WI38 (cell line): ENCODE data around the gene CEMIP2.

Experiments
- H3K4me3 ChIP-seq: 2 replicates; pipeline ENCODE4 v1.5.1; 2011; ENCODE audit warnings: low read depth, mild to moderate bottlenecking, control low read depth, low read length
- TF ChIP-seq, protein P1 (sequence below): IDR thresholded peaks from 2 replicates; pipeline ENCODE4 v1.5.1; 2012; ENCODE audit warnings: low read depth, mild to moderate bottlenecking, control low read depth, low read length

The CEMIP2 gene

DNA sequence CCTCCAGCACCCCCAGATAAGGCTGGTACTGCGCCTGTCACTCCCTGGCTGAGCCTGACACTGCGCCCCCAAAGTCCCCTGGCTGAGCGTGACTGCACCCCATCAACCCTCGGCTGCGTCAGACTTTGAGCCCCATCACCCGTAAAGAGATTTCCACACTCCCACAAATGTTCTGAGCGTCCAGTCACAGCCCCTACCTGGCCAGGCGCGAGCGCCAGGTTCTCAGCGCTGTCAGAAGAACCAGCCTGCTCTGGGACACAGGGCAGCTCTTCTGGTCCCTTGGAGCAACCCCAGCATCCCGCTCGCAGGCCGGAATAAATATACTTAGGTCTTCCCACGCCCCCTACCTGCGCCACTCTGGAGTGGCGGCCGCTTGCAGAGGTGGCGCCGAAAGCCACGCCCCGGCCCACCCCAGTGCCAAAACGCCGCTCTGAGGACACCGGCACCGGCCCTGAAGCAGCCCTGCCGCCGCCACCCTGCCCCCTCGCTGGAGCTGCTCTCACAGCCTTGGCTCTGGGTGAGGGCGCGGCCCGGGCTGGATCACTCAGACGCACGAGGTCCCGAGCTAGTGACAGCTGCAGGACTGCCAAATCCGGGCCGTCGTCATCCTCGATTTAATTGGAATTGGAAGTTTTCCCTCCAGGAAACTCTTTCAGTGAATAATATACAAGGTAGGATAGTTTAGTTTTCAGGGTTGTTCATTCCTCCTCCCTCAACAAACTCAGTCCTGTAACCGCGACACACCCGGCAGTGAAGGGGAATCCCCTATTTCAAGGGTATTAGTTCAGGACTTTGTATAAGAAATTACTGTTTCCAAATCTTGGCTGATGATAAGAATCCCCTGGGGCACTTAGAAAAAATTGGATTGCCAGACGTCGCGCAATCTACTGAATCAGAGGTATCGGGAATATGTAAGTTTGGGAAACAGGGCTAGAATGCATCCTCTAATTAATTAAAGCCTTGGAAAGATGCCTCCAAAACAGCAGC, 1.2 kb upstream of the CEMIP2 start:
- TF ChIP-seq, protein P1, sequence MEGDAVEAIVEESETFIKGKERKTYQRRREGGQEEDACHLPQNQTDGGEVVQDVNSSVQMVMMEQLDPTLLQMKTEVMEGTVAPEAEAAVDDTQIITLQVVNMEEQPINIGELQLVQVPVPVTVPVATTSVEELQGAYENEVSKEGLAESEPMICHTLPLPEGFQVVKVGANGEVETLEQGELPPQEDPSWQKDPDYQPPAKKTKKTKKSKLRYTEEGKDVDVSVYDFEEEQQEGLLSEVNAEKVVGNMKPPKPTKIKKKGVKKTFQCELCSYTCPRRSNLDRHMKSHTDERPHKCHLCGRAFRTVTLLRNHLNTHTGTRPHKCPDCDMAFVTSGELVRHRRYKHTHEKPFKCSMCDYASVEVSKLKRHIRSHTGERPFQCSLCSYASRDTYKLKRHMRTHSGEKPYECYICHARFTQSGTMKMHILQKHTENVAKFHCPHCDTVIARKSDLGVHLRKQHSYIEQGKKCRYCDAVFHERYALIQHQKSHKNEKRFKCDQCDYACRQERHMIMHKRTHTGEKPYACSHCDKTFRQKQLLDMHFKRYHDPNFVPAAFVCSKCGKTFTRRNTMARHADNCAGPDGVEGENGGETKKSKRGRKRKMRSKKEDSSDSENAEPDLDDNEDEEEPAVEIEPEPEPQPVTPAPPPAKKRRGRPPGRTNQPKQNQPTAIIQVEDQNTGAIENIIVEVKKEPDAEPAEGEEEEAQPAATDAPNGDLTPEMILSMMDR: no peak
- H3K4me3 ChIP-seq: peak overlapping the region; percentile 66

DNA sequence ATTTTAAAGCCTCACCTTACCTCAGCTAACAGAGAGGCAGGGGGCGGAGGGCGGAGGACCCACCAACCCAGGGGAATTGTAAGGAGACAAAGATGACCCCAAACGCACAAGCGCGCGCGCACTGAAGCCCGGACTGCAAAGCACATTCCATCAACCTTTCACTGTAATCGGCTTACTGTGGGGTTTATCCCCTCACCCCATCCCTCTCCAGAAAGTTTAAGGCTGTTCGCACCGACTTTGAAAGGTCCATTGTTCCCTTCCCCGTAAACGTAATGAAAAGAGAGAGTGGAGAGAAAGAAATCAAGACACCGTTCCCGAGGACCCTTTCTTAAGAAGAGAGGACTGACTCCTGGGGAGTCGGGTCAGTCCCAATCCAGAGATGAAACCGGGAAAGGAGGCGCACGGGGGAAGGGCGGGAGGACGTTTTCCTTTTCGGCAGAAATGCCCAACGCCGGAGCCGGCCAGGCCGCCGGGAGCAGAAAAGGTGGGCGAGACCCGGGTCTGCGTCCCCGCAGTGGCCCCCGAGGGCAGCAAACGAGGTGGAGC, 464 bp downstream of the CEMIP2 start:
- TF ChIP-seq, protein P1: no peak

DNA sequence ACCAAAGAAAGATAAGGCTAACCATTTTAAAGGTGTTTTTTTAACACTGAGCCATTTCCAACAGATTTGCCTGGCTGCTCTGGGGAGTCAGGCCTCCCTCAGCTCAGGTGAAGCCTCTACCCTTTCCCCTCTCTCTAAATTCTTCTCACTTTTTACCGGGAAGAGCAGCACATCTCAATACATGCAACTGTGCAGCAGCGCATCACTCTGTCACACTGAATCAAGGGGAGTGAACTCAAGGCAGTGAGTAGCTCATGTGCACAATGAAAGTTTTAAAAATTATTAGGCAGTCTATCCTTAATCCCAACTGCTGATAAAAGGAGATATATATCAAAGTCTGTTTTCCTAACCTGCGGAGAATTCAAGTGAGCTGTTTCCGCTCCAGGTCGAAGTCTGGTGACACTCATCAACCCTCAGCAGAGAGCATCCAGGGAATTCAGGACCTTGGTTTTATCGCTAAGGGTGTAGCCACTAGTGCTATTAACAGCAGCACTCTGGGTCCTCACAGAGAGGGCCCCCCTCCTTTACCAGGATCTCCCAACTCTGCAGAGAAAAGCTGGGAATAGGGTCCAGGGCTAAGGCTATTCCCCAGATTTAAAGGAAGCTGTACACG, 1.0 kb downstream of the CEMIP2 start:
- TF ChIP-seq, protein P1: no peak
- H3K4me3 ChIP-seq: peak overlapping the region; percentile 93

More for the DNA sequence above, 464 bp downstream of the CEMIP2 start:
- peak overlapping the region; percentile 93 for H3K4me3 ChIP-seq

DNA sequence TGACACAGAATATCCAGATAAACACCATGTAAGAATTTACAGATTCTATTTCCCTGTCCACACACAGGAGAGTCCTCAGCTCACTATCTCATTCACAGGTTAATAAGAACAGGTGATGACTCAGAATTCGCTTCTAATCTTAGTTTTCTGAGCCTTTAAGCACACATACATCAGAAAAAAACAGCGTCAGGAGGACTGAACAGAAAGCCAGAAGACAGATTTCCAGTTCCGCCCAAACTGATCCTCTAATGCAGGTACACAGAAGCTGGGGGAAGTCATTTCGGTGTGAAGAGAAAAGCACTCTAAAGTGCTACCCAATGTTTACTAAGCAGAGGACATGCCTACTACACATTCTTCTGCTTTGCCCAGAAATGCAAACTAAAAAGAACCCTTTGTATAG, 1.6 kb downstream of the CEMIP2 start:
- H3K4me3 ChIP-seq: peak overlapping the region; percentile 93
- TF ChIP-seq, protein P1: no peak

DNA sequence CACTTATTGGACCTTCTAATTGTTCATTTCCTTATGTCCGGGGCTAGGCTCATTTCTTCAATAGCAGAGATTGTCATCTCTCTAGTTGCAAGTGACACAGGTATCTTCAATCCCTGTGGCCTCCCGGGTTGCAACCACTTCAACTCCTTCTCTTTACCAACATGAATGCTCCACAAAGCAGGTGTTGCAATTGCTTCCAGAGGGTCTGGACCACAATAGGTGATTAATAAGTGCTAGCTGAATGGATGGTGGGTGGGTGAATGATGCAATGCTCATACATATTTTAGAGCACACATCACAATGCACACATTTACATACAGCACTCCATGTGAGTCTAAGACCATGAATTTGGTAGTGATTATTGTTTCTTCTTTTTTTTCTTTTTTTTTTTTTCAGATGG, 2.6 kb downstream of the CEMIP2 start:
- H3K4me3 ChIP-seq: no peak overlapping the region
- TF ChIP-seq, protein P1: no peak

DNA sequence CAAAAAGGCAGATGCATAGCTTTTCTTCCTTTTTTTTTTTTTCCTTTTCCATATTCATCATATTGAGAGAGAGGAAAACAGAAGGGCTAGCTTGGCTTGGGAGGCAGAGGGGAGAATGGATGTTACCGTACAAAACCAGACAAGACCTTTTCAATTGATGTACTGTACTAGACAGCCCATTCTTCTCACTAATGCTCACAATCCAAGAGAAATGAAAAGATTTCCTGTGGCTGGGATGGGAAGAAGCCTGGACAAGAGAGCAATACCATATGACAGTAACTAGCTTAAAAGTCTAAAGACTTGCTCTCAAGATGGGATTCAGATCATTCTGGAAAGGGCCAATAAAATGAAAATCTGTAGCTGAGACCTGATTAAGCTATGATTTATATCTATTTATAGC, 3.4 kb downstream of the CEMIP2 start:
- no peak overlapping the region for H3K4me3 ChIP-seq
- TF ChIP-seq, protein P1: no peak
